HG02884 (cell line): ENCODE results near the gene SLC6A3.
"Not testable (repeated sequence)": the region's sequence is repeated elsewhere in the genome, so short reads cannot be mapped to it uniquely, and the experiment has no call there.

Experiments used
- ATAC-seq: cut with Tn5 transposase; IDR thresholded peaks from one replicate; pipeline ENCODE4 v1.9.1; 2021; ENCODE audit warnings: mild to moderate bottlenecking, moderate library complexity; ENCODE audit not compliant: unreplicated experiment

The SLC6A3 gene

DNA sequence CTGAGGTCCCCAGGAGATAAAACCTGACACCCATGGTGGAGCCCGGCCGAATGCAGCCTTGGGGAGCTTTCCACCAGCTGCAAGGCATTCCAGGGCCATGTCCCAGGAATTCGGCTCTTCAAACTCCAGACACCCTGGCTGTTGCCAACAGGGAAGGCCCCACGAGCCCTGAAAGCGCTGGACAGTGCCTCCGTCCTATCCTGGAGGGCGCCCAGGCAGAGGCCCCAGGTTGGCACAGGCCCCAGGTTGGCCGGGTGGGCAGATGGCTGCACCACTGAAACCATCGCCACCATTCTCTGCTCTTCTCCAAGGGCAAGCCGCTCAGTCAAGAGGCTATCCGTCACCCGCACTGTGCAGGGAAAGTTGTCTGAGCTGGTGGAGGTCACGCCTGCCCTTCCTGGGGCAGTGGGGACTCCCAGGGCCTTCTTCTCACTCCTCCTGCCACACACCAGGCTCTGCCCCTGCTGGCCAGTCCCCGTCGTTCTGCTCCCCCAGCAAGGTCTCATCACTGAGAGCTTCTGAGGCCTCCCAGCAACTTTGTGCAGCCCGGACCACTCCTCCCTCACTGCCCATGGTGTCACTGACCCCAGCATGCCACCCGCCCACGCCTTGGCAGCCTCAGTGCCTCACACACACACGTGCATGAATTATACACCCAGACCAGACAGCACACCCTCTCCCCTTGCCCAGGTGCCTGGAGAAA is 21.2 kb downstream of the SLC6A3 start:
- ATAC-seq, result no peak

DNA sequence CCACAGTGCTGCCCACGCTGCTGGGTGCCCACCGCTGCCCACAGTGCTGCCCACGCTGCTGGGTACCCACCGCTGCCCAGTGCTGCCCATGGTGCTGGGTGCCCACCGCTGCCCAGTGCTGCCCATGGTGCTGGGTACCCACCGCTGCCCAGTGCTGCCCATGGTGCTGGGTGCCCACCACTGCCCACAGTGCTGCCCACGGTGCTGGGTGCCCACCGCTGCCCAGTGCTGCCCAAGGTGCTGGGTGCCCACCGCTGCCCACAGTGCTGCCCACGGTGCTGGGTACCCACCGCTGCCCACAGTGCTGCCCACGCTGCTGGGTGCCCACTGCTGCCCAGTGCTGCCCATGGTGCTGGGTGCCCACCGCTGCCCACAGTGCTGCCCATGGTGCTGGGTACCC is 22.7 kb downstream of the SLC6A3 start:
- ATAC-seq, result not testable (repeated sequence)

DNA sequence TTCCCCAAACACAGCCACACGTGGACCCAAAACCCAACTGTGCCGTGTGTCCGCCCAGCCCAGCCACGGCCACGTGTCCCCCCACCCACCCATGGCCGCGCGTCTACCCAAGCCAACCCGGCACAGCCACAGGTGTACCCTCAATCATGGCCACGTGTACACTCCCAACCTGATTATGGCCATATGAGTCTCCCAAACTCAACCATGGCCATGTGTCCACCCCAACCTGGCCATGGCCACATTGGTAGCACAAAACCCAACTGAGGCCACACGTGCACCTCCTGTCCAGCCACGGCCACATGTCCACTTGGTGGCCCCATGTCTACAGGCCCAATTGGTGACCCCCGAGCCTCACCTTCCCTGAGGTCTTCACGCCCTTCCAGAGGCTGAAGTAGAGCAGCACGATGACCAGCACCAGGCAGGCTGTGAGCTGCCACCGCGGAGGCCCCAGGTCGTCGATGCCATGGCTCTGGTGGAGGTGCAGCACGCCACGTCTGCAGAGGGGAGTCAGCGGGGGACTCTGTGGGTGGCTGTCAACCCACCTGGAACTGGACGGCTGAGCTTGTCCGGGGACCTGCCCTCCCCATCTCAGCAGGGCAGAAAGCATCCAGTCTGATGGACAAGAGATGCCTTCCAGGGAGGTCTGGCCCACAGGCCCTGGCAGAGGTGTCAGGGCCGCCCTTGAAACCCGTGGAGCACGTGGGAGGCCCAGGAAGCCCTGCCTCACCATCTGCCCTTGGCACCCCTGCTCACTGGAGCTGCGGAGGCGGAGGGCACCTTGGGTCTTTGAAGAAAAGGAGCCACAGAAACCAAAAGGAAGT is 23.5 kb downstream of the SLC6A3 start:
- no peak for ATAC-seq

DNA sequence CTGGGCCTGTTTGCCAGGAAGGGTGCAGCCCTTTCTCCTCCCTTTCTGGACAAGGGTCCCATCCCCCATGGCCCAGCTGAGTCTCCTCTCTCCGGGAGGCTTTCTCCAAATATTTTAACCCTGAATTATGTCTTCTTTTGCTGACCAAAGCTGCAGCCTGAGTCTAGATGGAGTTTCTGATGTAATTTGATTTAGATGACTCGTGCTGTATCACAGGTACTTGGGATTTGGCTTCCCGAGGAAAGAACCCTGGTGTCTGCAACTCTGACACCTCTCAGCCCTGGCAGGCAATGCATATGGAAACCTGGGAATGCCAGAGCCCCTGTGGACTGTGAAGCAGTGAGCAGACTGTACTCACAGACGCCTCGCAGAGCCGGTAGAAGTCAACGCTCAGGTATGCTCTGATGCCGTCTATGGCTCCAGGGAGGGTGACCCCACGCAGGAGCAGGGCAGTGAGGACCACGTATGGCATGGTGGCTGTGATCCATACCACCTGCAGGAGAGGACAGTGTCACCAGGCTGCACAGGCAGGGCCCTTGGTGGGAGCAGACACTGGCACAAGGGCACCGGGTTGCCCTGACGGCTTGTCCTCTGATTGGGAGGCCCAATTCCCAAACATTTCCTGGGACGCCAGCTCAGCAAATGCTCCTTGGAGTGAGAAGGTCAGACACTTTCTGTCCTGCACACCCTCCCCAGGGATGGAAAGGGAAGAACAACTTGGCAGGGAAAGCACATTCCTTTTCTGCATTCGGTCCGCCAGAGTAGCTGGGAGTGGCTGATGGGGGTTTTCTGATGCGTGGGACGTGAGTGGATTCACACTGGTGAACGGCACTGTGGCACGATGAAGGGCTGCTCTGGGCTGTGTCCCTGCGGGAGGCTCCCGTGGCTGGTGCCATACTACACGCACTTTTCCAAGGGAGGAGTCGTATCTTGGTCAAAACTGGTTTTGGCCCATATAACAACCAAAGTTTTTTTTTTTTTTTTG is 24.7 kb downstream of the SLC6A3 start:
- ATAC-seq, result no peak

DNA sequence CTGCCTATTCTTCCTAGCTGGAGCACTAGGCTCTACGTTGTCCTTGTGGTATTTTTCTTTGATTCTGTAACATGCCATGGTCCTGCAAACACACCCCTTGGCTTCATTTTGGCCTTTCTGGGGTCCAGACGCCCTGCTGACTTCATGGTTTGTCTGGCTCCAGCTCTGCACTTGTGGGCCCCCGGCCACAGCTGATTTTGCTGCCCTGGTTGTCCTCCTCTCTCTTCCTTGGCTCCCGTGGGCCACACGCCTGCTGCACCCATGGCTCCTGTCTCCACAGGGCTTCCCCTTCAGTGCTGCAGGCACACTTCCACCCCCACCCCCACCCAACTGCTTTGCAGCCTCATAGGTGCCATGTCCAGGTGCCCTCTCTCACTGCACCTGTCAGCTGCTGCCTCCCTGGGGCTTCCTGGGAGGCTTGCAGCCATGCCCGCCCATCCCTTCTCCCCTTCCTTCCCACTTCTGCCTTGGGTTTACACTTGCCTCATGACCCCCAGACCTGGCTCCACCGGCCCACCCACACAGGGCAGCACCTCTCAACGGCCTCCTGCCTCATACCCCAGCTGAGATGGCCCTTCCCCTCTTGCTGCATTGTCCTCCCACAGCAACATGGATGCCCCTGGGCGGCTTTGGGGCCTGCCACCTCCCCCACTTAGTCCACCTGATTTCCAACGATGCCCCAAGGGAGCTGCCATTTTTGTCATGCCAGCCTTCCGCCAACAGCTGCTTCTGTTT is 25.6 kb downstream of the SLC6A3 start:
- no peak for ATAC-seq

DNA sequence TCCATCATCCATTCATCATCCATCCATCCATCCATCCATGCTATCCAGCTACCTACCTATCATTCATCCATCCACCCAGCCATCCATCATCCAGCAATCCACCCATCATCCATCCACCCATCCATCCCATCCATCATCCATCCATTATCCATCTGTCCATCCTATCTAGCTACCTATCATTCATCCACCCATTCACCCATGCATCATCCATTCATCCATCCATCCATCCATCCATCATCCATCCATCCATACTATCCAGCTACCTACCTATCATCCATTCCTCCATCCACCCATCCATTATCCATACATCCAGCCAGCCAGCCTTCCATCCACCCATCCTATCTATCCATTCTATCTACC is 26.3 kb downstream of the SLC6A3 start:
- no peak for ATAC-seq

DNA sequence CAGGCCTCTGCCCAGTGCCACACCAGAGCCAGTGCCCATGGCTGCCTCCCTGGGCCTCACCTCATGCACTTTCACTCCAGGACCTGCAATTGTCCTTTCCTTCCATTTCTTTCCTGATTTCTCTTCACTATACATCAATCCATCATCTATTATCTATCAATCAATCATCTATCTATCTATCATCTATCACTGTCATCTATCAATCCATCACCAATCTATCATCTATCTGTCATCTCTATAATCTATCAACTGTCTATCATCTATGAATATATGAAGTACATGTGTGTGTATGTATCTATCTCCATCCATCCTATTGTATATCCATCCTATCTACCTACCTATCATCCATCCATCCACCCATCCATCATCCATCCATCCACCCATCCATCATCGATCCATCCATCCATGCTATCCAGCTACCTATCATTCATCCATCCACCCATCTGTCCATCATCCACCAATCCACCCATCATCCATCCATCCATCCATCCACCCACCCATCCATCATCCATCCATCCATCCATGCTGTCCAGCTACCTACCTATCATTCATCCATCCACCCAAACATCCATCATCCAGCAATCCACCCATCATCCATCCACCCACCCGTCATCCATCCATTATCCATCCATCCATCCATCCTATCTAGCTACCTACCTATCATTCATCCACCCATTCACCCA is 26.9 kb downstream of the SLC6A3 start:
- no peak for ATAC-seq

DNA sequence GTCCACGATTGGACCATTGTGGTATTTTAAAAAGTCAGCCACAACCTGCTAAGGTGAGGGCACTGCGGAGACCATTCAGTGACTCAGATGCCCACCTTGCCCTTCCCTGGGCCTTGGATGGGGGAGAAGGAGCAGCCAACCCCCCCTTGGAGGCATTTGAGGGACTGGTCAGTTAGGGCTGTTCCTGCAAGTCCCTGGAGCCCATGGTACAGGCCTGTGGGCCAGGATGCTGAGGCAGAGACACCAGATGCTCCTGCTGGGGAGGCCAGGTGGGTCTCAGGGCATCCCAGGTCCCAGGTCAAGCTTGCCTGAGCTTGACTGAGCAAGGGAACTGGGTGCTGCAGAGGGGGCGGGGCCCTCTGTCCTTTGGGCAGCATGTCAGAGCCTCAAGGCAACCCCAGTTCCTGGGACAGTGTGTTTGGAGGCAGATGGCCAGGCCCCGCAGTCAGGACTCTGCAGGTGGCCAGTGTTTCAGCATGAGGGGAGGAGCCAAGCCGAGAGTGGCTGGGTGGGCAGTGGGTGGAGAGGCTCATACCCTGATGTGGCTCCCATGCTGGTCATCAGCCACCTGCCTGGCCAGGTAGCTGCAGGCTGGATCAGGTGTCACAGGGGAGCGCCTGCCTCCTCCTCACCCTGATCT is 27.5 kb downstream of the SLC6A3 start:
- no peak for ATAC-seq

DNA sequence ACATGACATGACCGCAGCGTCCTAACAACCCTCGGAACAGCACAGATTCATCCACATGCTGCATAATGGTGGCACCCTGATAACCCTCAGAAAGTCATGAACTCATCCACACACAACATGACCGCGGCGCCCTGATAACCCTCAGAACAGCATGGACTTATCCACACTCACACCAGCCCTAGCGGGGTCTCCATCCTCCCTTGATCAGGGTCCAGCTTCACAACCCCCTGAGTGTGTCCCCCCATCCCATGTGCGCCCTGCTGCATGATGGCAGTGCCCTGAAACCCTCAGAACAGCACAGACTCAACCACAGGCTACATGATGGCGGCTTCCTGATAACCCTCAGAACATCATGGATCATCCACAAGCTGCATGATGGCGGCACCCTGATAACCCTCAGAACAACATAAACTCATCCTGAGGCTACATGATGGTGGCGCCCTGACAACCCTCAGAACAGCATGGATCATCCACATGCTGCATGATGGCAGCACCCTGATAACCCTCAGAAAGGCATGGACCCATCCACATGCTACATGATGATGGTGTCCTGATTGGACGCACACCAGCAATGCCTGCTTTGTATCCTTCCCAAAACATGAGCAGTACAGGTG is 28.3 kb downstream of the SLC6A3 start:
- no peak for ATAC-seq

DNA sequence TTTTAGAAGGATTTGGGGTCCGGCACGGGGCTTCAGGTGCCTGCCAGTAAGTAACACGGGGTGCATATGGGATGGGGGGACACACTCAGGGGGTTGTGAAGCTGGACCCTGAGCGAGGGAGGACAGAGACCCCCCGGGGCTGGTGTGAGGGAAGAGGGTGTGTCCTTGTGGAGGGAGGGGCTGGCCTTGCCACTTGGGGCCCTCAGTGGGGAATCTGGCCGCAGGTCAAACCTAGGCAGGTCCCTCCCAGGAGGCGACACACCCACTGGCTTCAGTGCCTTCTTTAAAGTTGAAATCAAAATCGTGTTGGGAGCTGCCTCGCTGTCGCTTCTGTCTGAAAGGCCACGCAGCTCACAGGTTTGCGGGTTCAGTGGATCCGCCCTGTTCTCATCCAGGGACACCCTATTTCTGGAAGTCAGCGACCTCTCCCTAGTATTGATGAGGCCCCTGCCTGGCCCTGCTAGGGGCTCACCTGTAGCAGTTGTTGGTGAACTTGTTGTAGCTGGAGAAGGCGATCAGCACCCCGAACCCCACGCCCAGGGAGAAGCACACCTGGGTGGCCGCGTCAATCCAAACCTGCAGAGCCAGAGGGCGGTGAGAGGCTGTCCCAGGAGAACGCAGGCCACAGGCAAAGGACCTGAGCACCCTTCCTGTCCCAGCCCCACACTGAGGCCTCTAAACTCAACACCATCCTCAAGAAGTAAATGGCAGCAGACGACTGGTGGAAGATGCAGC is 29.4 kb downstream of the SLC6A3 start:
- no peak for ATAC-seq

DNA sequence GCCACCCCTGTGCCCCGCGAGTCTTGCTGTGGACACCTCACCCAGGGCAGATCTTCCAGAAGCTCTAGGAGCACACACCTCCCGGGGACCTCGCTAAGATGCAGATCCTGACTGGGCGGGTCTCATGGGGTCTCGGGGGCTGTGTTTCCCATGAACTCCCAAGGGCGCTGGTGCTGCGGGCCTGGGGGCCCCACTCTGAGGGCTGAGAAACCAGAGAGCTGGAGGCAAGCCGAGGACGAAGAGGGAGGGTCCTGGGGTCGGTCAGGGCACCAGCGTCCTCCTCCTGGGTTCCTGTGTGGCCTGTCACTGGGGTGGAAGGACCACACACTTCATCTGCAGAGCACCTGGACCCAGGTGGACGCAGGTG is 30.2 kb downstream of the SLC6A3 start:
- no peak for ATAC-seq

DNA sequence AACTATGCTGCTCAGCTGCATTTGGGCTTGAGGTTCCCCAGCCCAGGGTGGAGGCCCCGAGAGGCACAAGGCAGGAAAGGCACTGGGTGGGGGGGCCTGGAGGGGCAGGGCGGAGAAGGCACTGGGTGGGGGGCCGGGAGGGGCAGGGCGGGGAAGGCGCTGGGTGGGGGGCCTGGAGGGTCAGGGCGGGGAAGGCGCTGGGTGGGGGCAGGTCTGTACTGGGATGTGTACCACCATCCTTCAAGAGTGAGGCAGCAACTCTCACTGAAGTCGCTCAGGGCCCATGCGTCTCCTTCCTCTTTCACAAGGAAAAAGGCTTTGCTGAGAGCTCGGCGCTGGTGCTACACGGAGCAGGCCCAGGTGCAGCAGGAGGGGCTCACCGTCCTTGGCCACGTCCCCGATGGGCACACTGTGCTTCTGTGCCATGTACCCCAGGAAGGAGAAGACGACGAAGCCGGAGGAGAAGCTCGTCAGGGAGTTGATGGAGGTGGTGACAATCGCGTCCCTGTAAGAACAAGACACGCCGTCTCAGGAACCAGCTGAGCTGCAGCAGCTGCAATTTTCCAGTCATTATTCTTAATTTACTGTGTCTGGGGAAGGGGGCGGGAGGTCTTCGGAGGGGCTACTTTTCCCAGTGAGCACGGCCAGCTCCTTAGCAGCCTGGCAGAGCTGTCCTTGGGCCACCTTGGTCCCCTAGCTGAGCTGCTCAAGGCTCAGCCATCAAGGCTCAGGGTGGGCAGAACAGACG is 30.8 kb downstream of the SLC6A3 start:
- no peak for ATAC-seq

DNA sequence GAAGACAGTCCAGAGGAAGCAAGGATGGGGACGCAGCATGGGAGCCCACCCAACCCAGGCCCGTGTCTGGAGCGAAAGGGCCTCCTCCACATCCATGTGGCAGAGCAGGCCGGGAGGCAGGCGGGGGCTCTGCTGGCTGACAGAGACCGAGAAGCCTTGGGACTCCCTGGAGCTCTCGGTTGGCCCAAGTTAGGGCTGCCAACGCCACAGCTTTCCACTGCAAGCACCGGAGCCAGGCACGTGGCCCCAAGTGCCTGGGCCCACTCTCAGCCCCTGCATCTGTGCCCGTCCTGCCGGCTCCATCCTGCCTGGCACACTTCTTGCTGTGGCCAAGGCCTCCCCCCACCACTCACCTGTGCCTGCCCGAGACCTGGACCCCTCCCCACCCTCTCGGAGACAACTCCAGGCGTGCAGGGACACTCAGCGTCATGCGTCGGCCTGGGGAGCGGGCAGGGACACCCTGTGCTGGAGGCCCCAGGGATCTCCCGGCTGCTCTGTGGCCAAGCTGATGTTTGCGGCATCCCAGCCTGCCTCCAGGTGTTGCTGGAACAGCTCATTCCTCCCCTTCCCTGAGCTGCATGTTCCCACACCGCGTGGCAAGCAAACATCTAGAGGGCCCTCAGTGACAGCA is 31.5 kb downstream of the SLC6A3 start:
- ATAC-seq, result no peak

DNA sequence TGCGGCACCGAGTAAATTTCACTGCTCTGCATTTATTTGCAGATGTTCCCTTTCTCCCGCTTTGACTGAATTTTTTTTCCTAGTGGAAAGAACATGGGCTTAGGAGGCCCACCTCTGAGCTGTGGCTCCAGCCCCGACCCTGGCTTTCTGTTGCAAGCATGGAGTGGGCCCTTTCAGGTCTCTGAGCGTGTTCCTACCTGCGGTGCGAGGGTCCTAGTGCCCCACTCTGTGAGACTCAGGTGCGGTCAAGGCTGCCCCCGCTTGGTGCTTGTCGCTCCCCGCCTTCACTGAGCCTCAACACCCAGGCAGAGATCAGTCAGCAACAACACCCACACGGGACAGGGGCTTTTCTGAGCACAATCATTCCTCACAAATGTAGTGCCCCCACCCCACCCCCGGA is 32.0 kb downstream of the SLC6A3 start:
- no peak for ATAC-seq

DNA sequence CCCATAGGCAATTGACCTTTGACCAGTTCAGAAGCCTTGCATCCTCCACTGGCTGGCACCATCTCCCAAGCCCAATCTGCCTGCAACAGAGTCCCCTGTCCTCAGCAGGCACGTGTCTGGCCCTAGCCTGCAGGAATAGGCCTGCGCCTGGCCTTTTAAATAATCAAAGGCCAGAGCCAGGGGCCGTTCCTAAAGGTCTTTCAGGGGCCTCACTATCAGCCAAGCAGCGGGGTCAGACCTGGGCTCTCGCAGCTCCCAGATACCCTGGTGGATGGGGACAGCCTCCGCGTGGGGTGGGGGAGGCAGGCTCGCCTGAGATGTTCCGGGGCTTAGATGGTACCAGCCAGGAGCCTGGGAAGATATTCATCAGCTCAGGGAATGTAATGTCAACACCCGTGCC is 32.6 kb downstream of the SLC6A3 start:
- no peak for ATAC-seq

DNA sequence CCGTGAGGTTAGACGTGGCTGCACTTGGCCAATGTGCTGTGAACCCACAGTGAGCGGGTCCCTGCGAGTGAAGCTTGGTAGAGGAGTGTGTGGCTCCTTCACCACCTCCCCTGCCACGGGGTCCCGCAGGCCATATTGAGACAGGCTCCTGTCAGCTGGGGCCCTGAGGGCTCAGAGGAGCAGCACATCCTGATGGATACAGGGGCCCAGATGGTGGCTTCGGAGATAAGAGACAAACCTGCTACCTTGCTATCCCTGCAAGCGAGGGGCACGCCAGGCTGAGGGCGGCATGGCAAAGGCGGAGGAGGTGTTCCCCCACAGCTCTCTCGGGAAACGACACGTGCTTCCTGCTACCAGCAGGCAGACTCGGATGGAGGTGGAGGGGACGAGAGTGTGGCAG is 33.1 kb downstream of the SLC6A3 start:
- ATAC-seq, result no peak

DNA sequence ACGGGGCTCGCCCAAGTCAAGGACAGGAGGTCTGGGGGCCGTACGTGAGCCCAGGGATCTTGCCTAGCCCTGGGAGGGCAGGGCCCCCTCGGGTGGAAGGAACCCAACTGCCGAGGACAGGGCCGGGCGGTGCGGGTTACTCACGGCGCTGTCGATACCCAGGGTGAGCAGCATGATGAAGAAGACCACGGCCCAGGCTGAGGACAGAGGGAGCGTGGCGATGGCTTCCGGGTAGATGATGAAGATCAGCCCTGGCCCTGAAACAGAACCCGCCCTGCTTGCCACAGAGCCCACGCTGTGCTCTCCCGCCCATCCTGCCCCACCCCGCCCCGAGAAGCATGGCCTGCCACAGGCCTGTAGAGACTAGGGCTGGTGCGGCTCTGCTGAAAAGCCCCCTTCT is 34.1 kb downstream of the SLC6A3 start:
- ATAC-seq, result no peak
